SU-DHL-6 (cell line): ENCODE results near the gene SLC9A1.

ENCODE experiments used
- H2AFZ ChIP-seq: fragments of 200-600 bp; sonication (generic); 2 replicates; pipeline ENCODE4 v1.6.1; 2014; ENCODE audit warnings: low read depth, mild to moderate bottlenecking, moderate library complexity, mixed read lengths, antibody characterized with exemption, low read length; ENCODE audit not compliant: severe bottlenecking
- H3F3A ChIP-seq: fragments of 200-600 bp; shearing (Covaris generic); 2 replicates; pipeline ENCODE4 v1.6.0; 2016; ENCODE audit warnings: antibody characterized with exemption, mild to moderate bottlenecking; ENCODE audit not compliant: insufficient read depth
- H3K27ac ChIP-seq: fragments of 200-600 bp; sonication (generic); 2 replicates; pipeline ENCODE4 v1.5.1; 2016; ENCODE audit warnings: low read depth, mild to moderate bottlenecking, low read length, moderate library complexity, mixed read lengths
- H3K27me3 ChIP-seq: fragments of 200-600 bp; sonication (generic), shearing (Covaris generic); 2 replicates; pipeline ENCODE4 v1.6.0; 2014; ENCODE audit warnings: mild to moderate bottlenecking, low read length
- H3K36me3 ChIP-seq: fragments of 200-600 bp; sonication (generic); 2 replicates; pipeline ENCODE4 v1.6.1; 2014; ENCODE audit warnings: mild to moderate bottlenecking, low read length, mixed read lengths
- H3K4me2 ChIP-seq: fragments of 300-600, 200-600 bp; shearing (Covaris generic), sonication (generic); 2 replicates; pipeline ENCODE4 v1.6.0; 2014; ENCODE audit warnings: low read length, low read depth, mild to moderate bottlenecking; ENCODE audit not compliant: poor library complexity, severe bottlenecking
- H3K4me3 ChIP-seq: fragments of 200-600 bp; sonication (generic); 2 replicates; pipeline ENCODE4 v1.5.1; 2014; ENCODE audit warnings: antibody characterized with exemption, low read length, mild to moderate bottlenecking, mixed read lengths; ENCODE audit not compliant: insufficient read depth, poor library complexity, severe bottlenecking
- H3K79me2 ChIP-seq: fragments of 200-600 bp; sonication (generic); 2 replicates; pipeline ENCODE4 v1.6.1; 2014; ENCODE audit warnings: mild to moderate bottlenecking, low read length, moderate library complexity; ENCODE audit not compliant: insufficient read depth
- H3K9ac ChIP-seq: fragments of 200-600 bp; sonication (generic); 2 replicates; pipeline ENCODE4 v1.7.0; 2014; ENCODE audit warnings: mild to moderate bottlenecking, low read length
- H3K9me2 ChIP-seq: fragments of 200-600 bp; sonication (generic); replicated peaks from 2 replicates; pipeline ENCODE4 v1.6.1; 2014; ENCODE audit warnings: low read length; ENCODE audit not compliant: insufficient read depth
- H3K9me3 ChIP-seq: fragments of 200-600 bp; sonication (generic); 2 replicates; pipeline ENCODE4 v1.6.1; 2014; ENCODE audit warnings: low read length, mixed read lengths; ENCODE audit not compliant: insufficient read depth
- H4K20me1 ChIP-seq: fragments of 200-600 bp; sonication (generic); 2 replicates; pipeline ENCODE4 v1.6.1; 2014; ENCODE audit warnings: low read depth, mild to moderate bottlenecking, antibody characterized with exemption, low read length, moderate library complexity, mixed read lengths
- EZH2phosphoT487 ChIP-seq: fragments of 200-600 bp; sonication (generic), shearing (Covaris generic); conservative IDR thresholded peaks from 2 replicates; pipeline ENCODE4 v1.6.1; 2018; ENCODE audit warnings: mild to moderate bottlenecking, antibody characterized with exemption, low read length, moderate library complexity, mixed read lengths
- TF ChIP-seq, protein P1 (sequence below): fragments of 200-600 bp; sonication (generic); IDR thresholded peaks from one replicate; pipeline ENCODE4 v1.5.1; 2017; ENCODE audit warnings: antibody characterized with exemption, mild to moderate bottlenecking, low read length, moderate library complexity; ENCODE audit not compliant: insufficient read depth, poor library complexity, severe bottlenecking

Gene SLC9A1

DNA sequence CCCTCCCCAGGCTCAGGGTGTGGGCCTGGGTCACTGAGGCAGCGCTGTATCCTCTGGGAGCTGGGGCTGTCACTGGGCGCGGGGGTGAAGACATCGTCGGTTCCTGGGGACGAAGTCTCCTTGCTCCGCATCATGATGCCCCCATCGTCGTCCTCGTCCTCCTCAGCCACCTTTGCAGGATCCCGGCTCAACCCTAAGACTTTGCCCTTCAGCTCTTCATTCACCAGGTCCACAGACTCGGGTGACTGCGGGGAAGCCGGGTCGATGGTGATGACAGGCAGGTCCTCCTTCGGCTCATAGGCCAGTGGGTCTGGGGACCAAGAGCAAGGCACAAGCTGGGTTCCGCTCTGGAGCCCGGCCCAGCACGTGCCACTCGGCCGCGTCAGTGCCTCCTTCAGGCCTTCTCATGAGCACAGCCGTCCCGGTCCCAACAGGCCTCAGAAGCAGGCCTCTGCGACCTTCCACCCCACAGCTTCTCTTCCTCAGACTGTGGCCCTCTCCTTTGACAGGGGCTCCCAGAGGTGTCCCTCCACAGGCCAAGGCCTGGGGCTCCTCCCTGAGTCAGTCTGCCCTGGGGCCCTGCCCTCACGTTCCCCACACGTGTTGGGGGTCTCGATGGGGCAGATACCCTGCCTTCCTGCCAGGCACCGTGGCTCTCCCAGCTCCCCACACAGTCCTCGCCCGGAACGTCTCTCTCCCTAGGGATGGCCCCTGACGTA lies 54.4 kb downstream of the SLC9A1 start:
- no peak for TF ChIP-seq EZH2phosphoT487
- TF ChIP-seq, protein P1, sequence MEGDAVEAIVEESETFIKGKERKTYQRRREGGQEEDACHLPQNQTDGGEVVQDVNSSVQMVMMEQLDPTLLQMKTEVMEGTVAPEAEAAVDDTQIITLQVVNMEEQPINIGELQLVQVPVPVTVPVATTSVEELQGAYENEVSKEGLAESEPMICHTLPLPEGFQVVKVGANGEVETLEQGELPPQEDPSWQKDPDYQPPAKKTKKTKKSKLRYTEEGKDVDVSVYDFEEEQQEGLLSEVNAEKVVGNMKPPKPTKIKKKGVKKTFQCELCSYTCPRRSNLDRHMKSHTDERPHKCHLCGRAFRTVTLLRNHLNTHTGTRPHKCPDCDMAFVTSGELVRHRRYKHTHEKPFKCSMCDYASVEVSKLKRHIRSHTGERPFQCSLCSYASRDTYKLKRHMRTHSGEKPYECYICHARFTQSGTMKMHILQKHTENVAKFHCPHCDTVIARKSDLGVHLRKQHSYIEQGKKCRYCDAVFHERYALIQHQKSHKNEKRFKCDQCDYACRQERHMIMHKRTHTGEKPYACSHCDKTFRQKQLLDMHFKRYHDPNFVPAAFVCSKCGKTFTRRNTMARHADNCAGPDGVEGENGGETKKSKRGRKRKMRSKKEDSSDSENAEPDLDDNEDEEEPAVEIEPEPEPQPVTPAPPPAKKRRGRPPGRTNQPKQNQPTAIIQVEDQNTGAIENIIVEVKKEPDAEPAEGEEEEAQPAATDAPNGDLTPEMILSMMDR, result no peak
- no peak overlapping the region for H3K9ac ChIP-seq
- H3K4me3 ChIP-seq, result no peak overlapping the region
- H2AFZ ChIP-seq, result no peak overlapping the region
- no peaks in the 10 kb centered on the region for H3K36me3 ChIP-seq
- H4K20me1 ChIP-seq, result no peaks in the 10 kb centered on the region
- no peak overlapping the region for H3K4me2 ChIP-seq
- no peak overlapping the region for H3K27ac ChIP-seq
- no peaks in the 10 kb centered on the region for H3K9me3 ChIP-seq
- H3K27me3 ChIP-seq, result no peaks in the 10 kb centered on the region
- no peaks in the 10 kb centered on the region for H3K9me2 ChIP-seq
- H3K79me2 ChIP-seq, result no peaks in the 10 kb centered on the region
- H3F3A ChIP-seq, result no peaks in the 10 kb centered on the region

DNA sequence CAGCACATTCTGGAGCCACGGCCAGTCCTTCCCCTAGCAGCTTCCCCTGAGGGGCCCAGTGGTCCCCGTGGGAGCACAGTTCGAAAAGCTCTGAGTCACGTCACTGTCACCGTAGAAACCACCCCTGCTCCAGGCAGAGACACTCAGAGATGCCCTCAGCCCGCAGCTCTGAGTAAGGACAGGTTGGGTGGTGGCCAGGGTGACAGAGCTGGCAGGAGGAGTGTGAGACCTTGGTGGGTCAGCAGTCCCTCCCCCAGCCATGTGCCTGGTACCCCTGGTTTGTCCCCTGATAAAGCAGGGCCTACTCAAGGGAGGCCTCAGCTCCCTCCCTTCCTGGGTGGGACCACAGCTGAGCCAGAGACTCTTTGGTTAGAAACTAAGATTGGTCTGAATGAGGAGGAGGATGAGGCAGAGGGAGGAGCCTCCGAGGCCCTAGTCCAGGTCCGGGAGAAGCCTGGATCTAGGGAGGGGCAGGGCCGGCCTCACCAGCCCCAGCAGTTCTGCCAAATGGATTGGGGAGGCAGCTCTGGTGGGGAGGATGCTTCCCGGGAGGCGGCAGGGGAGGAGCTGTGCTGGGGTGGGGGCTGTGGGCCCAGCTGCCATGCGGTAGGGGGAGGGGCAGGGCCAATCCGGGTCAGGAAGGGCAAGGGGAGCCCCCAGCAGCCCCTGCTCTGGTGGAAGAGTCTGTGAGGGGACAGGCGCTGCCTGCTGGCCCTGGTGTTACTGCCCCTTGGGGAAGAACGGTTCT lies 55.2 kb downstream of the SLC9A1 start:
- Histone ChIP-seq H3K27ac (no peak overlapping the region), H3K9ac (no peak overlapping the region)
- TF ChIP-seq EZH2phosphoT487, result no peak
- TF ChIP-seq, protein P1, result no peak

DNA sequence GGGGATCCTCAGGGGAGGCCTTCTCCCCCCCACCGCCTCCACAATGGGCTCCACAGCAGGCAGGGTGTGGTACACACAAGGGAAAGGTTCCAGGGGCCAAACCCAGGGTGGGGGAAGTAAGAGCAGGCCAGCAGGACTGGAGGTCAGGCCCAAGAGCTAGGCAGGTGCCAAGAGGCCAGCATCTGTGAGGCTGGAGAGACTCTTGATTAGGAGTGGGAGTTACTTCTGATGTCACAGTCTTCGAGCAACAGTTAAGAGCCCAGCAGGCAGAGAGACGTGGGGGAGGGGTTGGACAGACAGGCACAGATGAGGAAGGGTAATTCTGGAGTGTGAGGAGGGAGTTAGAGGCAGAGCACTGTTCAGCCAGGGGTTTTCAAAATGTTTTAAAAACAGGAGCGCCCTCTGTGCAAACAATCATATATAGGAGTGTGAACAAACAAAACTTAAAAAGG lies 55.8 kb downstream of the SLC9A1 start:
- H3K9ac ChIP-seq, result no peak overlapping the region
- no peak overlapping the region for H2AFZ ChIP-seq
- no peaks in the 10 kb centered on the region for H3F3A ChIP-seq
- H3K9me3 ChIP-seq, result no peaks in the 10 kb centered on the region
- H3K4me2 ChIP-seq, result no peak overlapping the region
- no peaks in the 10 kb centered on the region for H3K27me3 ChIP-seq
- H3K36me3 ChIP-seq, result no peaks in the 10 kb centered on the region
- no peaks in the 10 kb centered on the region for H3K79me2 ChIP-seq
- TF ChIP-seq EZH2phosphoT487, result no peak
- TF ChIP-seq, protein P1, result no peak
- H3K9me2 ChIP-seq, result no peaks in the 10 kb centered on the region
- H3K27ac ChIP-seq, result no peak overlapping the region
- H4K20me1 ChIP-seq, result no peaks in the 10 kb centered on the region
- no peak overlapping the region for H3K4me3 ChIP-seq

More for the DNA sequence above, 55.2 kb downstream of the SLC9A1 start:
- H3K4me3 ChIP-seq, result no peak overlapping the region
- no peaks in the 10 kb centered on the region for H3K9me2 ChIP-seq
- no peaks in the 10 kb centered on the region for H3K79me2 ChIP-seq
- H3K27me3 ChIP-seq, result no peaks in the 10 kb centered on the region
- no peaks in the 10 kb centered on the region for H3K36me3 ChIP-seq
- H3F3A ChIP-seq, result no peaks in the 10 kb centered on the region
- H2AFZ ChIP-seq, result no peak overlapping the region
- H3K9me3 ChIP-seq, result no peaks in the 10 kb centered on the region
- no peak overlapping the region for H3K4me2 ChIP-seq
- H4K20me1 ChIP-seq, result no peaks in the 10 kb centered on the region
